Gastroesophageal sphincter (tissue), 3 donors: ENCODE measurements around the gene HLA-DMA.

Experiments
- EP300 ChIP-seq: sonication (generic); formaldehyde crosslinking; IDR thresholded peaks from one replicate; pipeline ENCODE4 v1.6.1; 2017; ENCODE audit warnings: antibody characterized with exemption, mild to moderate bottlenecking
- POLR2A ChIP-seq, 2 donors: fragments of 450-650 bp; IDR thresholded peaks; one replicate each; pipeline ENCODE4 v1.6.1; 2017; ENCODE audit warnings: antibody characterized with exemption in 2 of 2, mild to moderate bottlenecking in 2 of 2, moderate library complexity in 1 of 2
- POLR2AphosphoS5 ChIP-seq: sonication (generic); formaldehyde crosslinking; IDR thresholded peaks from one replicate; pipeline ENCODE4 v1.6.1; 2017; ENCODE audit warnings: antibody characterized with exemption
- TF ChIP-seq, protein P1 (sequence below), 4 experiments: fragments of 200-600 bp in 2 of 4; fragments of 450-650 bp in 2 of 4; sonication (generic) in 1 of 4; IDR thresholded peaks; one replicate each; pipeline ENCODE4 v1.5.1; 2017 to 2019; ENCODE audit warnings: antibody characterized with exemption in 4 of 4, mild to moderate bottlenecking in 2 of 4, moderate library complexity in 2 of 4

DNA sequence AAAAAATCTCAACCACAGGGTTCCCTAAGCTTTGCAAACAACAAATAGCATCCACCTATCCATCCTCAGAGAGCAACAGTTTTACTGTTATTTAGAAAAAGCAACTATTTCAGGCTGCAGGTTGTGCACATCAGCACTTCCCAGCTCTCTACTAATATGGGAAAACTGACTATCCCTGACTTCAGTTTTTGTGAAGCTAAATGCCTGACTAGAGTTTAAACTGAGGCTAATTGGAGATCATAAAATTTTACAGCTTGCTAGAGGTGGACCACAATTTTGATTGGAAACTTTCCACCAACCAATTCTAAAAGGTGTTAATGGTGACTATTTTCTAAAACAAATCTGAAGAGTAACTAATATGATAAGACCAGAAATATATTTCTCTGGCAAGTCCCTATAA is 48.9 kb downstream of the HLA-DMA start:
- TF ChIP-seq POLR2AphosphoS5 (no peak), POLR2A (IDR thresholded peaks at IDR 0.05) (no peak), EP300 (no peak)
- TF ChIP-seq, protein P1, sequence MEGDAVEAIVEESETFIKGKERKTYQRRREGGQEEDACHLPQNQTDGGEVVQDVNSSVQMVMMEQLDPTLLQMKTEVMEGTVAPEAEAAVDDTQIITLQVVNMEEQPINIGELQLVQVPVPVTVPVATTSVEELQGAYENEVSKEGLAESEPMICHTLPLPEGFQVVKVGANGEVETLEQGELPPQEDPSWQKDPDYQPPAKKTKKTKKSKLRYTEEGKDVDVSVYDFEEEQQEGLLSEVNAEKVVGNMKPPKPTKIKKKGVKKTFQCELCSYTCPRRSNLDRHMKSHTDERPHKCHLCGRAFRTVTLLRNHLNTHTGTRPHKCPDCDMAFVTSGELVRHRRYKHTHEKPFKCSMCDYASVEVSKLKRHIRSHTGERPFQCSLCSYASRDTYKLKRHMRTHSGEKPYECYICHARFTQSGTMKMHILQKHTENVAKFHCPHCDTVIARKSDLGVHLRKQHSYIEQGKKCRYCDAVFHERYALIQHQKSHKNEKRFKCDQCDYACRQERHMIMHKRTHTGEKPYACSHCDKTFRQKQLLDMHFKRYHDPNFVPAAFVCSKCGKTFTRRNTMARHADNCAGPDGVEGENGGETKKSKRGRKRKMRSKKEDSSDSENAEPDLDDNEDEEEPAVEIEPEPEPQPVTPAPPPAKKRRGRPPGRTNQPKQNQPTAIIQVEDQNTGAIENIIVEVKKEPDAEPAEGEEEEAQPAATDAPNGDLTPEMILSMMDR (IDR thresholded peaks at IDR 0.05) = no peak
